Endodermal cell (in vitro differentiated cells): ENCODE results near the gene PROM1. TPM values are rescaled to one million over a fixed set of nuclear protein-coding genes. Genes with fewer than 3 reads are reported as not detected.

Experiments
- DNase-seq: peaks from one replicate; pipeline ENCODE4 v3.0.0-alpha.2; 2017
- H3K27ac ChIP-seq: 2 replicates; pipeline ENCODE4 v1.5.1; 2013; ENCODE audit warnings: mild to moderate bottlenecking, low read depth, low read length, moderate library complexity
- H3K27me3 ChIP-seq: 2 replicates; pipeline ENCODE4 v1.6.1; 2013; ENCODE audit warnings: mild to moderate bottlenecking, low read length, moderate library complexity; ENCODE audit not compliant: insufficient read depth, control insufficient read depth, poor library complexity, severe bottlenecking
- H3K36me3 ChIP-seq: 2 replicates; pipeline ENCODE4 v1.7.0; 2013; ENCODE audit warnings: mild to moderate bottlenecking, low read length, moderate library complexity; ENCODE audit not compliant: control insufficient read depth, insufficient read depth
- H3K4me1 ChIP-seq: one replicate; pipeline ENCODE4 v1.7.0; 2013; ENCODE audit warnings: low read length; ENCODE audit not compliant: control insufficient read depth, insufficient read depth
- H3K4me3 ChIP-seq: 2 replicates; pipeline ENCODE4 v1.5.1; 2013; ENCODE audit warnings: mild to moderate bottlenecking, low read length, moderate library complexity
- H3K9ac ChIP-seq: 2 replicates; pipeline ENCODE4 v1.6.1; 2013; ENCODE audit warnings: mild to moderate bottlenecking, low read length, moderate library complexity; ENCODE audit not compliant: poor library complexity, severe bottlenecking; ENCODE audit errors: extremely low read depth
- H3K9me3 ChIP-seq: 2 replicates; pipeline ENCODE4 v1.6.1; 2013; ENCODE audit warnings: mild to moderate bottlenecking, low read length, moderate library complexity; ENCODE audit not compliant: control insufficient read depth
- H3K27ac Mint-ChIP-seq: 2 replicates; pipeline ENCODE4 v1.8.0; 2020; ENCODE audit warnings: mixed read lengths
- H3K27me3 Mint-ChIP-seq: 2 replicates; pipeline ENCODE4 v1.8.0; 2021; ENCODE audit warnings: mild to moderate bottlenecking, mixed read lengths; ENCODE audit not compliant: insufficient read depth
- H3K36me3 Mint-ChIP-seq: 2 replicates; pipeline ENCODE4 v1.8.0; 2020; ENCODE audit warnings: low read depth, mixed read lengths
- H3K4me1 Mint-ChIP-seq: 2 replicates; pipeline ENCODE4 v1.8.0; 2020; ENCODE audit warnings: mixed read lengths
- H3K4me3 Mint-ChIP-seq: 2 replicates; pipeline ENCODE4 v1.8.0; 2020; ENCODE audit warnings: mild to moderate bottlenecking, moderate library complexity, mixed read lengths
- H3K9me3 Mint-ChIP-seq: 2 replicates; pipeline ENCODE4 v1.8.0; 2020; ENCODE audit warnings: mild to moderate bottlenecking, mixed read lengths
- WGBS, 2 experiments: methylation state at CpG; one replicate each; pipeline versions ENCODE4 v1.1.5 to v1.1.7; 2013; ENCODE audit warnings: missing lambda C conversion rate in 2 of 2, mixed read lengths in 1 of 2; ENCODE audit not compliant: insufficient coverage in 1 of 2, insufficient read length in 1 of 2; 5-methylcytosine and 5-hydroxymethylcytosine counted together
- total RNA-seq, 2 donors: library from RNA; stranded (reverse); fragmentation: NEBNext Ultra II Directional in 1 of 2; extraction: Animal tissue kit (Norgen Biotek cat#: 25700) in 1 of 2; gene quantifications; 2 replicates in 1 of 2; 3 replicates in 1 of 2; pipeline ENCODE4 v1.2.1, GENCODE V29; 2021
- TF ChIP-seq, protein P1 (sequence below): fragments of 200-600 bp; sonication (generic); conservative IDR thresholded peaks from 2 replicates; pipeline ENCODE4 v1.5.0; 2021; ENCODE audit warnings: antibody characterized with exemption, mild to moderate bottlenecking

Gene PROM1
- total RNA-seq, 2 donors from 2014 or later, result 38.6 to 51.6 TPM

DNA sequence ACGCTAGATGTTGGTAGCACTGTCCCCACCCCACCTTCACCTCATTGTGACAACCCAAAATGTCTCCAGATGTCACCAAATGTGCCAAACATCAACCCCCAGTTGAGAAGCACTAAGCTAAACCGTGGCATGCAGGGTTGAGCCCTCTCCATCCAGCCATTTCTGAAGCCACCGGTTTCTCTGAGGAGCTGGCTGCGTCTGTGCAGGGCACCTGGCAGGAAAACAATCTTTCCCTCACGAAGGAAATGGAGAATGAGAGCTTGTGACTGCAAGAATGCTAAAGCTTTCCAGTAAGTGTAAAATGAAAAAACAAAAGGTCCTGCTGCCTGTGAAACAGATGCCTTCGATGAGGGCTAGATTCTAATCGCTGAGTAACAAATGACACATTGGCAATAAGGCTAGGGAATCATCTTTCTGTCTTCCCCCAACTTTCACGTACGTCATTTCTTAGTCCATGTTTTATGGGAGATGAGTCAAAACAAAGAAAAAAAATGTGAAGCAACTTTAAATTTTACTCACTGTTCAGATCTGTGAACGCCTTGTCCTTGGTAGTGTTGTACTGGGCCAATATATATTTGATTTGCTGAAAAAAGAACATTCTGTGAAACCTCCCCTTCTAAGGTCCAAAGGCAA is 59.9 kb downstream of the PROM1 start:
- Histone ChIP-seq H3K9ac (no peak overlapping the region), H3K4me1 (peaks cover 3% of the 10 kb centered on the region), H3K27me3 (peaks cover 19% of the 10 kb centered on the region), H3K27ac (no peak overlapping the region), H3K36me3 (no peaks in the 10 kb centered on the region), H3K4me3 (no peak overlapping the region), H3K9me3 (no peaks in the 10 kb centered on the region)
- peaks cover 2% of the 10 kb centered on the region for H3K27me3 Mint-ChIP-seq
- DNase-seq, result no peak
- no peak overlapping the region for H3K27ac Mint-ChIP-seq
- H3K4me3 Mint-ChIP-seq, result no peak overlapping the region
- no peaks in the 10 kb centered on the region for H3K9me3 Mint-ChIP-seq
- 91 to 98% methylated on average over 6 to 10 of the region's 10 CpGs for WGBS, 2 experiments
- H3K36me3 Mint-ChIP-seq, result peaks cover 31% of the 10 kb centered on the region
- peaks cover 3% of the 10 kb centered on the region for H3K4me1 Mint-ChIP-seq
- TF ChIP-seq, protein P1, sequence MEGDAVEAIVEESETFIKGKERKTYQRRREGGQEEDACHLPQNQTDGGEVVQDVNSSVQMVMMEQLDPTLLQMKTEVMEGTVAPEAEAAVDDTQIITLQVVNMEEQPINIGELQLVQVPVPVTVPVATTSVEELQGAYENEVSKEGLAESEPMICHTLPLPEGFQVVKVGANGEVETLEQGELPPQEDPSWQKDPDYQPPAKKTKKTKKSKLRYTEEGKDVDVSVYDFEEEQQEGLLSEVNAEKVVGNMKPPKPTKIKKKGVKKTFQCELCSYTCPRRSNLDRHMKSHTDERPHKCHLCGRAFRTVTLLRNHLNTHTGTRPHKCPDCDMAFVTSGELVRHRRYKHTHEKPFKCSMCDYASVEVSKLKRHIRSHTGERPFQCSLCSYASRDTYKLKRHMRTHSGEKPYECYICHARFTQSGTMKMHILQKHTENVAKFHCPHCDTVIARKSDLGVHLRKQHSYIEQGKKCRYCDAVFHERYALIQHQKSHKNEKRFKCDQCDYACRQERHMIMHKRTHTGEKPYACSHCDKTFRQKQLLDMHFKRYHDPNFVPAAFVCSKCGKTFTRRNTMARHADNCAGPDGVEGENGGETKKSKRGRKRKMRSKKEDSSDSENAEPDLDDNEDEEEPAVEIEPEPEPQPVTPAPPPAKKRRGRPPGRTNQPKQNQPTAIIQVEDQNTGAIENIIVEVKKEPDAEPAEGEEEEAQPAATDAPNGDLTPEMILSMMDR, result no peak

DNA sequence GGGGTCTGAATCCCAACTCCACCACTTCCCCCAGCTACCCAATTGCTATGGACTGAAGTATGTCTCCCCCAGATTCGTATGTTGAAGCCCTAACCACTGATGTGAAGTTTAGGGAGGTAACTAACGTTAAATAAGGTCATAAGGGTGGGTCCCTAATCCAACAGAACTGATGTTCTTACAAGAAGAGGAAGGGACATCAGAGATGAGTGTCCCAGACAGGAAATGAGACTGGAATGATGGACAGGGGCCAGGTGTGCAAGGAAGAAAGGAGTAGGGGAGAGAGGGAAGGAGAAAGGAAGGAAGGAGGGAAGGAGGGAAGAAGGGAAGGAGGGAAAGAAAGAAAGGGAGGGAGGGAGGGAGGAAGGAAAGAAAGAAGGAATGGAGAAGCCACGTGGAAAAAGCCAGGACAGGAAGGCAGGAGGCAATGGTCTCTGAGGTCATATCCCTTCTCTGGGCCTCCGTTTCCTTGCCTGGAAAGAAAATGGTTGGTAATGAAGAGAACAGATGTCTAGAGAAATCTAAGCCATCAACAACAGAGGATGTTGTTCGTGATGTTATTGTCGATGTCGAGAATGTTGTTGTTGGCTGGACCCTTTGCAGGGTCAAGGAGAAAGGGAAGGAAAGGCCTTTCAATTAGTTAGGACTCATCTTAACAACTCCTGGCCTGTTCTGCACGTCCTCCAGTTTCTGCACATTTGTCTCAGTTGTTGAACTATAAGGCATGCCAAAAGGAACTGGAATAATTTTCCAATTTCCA is 61.8 kb downstream of the PROM1 start:
- H3K36me3 ChIP-seq, result no peaks in the 10 kb centered on the region
- WGBS, 2 experiments, result 89 to 100% methylated on average over 6 to 8 of the region's 8 CpGs
- H3K4me3 Mint-ChIP-seq, result no peak overlapping the region
- no peak overlapping the region for H3K27ac ChIP-seq
- H3K27me3 Mint-ChIP-seq, result no peaks in the 10 kb centered on the region
- peaks cover under 1% of the 10 kb centered on the region for H3K27me3 ChIP-seq
- H3K9ac ChIP-seq, result no peak overlapping the region
- no peak for DNase-seq
- TF ChIP-seq, protein P1, result no peak
- no peaks in the 10 kb centered on the region for H3K9me3 ChIP-seq
- no peaks in the 10 kb centered on the region for H3K4me1 Mint-ChIP-seq
- peaks cover 3% of the 10 kb centered on the region for H3K4me1 ChIP-seq
- no peaks in the 10 kb centered on the region for H3K9me3 Mint-ChIP-seq
- H3K4me3 ChIP-seq, result no peak overlapping the region
- H3K36me3 Mint-ChIP-seq, result peaks cover 33% of the 10 kb centered on the region
- H3K27ac Mint-ChIP-seq, result no peak overlapping the region

- Mint-ChIP-seq H3K9me3 (no peaks in the 10 kb centered on the region), H3K27ac (no peak overlapping the region), H3K27me3 (no peaks in the 10 kb centered on the region), H3K4me3 (no peak overlapping the region), H3K4me1 (no peaks in the 10 kb centered on the region), H3K36me3 (peaks cover 36% of the 10 kb centered on the region)
- Histone ChIP-seq H3K4me1 (no peaks in the 10 kb centered on the region), H3K27me3 (no peaks in the 10 kb centered on the region), H3K27ac (no peak overlapping the region), H3K36me3 (no peaks in the 10 kb centered on the region), H3K4me3 (no peak overlapping the region), H3K9me3 (no peaks in the 10 kb centered on the region), H3K9ac (no peak overlapping the region)
- no peak for DNase-seq
- WGBS, 2 experiments, result 65% methylated on average over 3 of the region's 3 CpGs; no CpG with 5 or more reads in 1 of the 2 experiments
- TF ChIP-seq, protein P1, result no peak
Measured at GRCh38 chr4:16019649-16020048, 64.2 kb downstream of the PROM1 start.
